HCT116 (cell line): ENCODE measurements around the gene MAVS.
"Not testable (repeated sequence)": the region's sequence is repeated elsewhere in the genome, so short reads cannot be mapped to it uniquely, and the experiment has no call there.

Experiments
- JUND ChIP-seq: IDR thresholded peaks from 2 replicates; pipeline ENCODE4 v1.6.1; 2012
- POLR2A ChIP-seq: IDR thresholded peaks from 2 replicates; pipeline ENCODE4 v1.7.0; 2011; ENCODE audit warnings: borderline replicate concordance; ENCODE audit not compliant: insufficient read depth, insufficient read length; ENCODE audit errors: extremely low read depth
- POLR2AphosphoS5 ChIP-seq: IDR thresholded peaks from 2 replicates; pipeline ENCODE4 v1.6.1; 2011; ENCODE audit warnings: mild to moderate bottlenecking, low read depth, low read length, moderate library complexity
- TCF7L2 ChIP-seq: IDR thresholded peaks from 2 replicates; pipeline ENCODE4 v1.7.0; 2011; ENCODE audit warnings: borderline replicate concordance, inconsistent platforms; ENCODE audit not compliant: insufficient read depth, insufficient read length; ENCODE audit errors: extremely low read depth
- TF ChIP-seq, protein P1 (sequence below), 3 experiments: fragments of 200-600 bp in 1 of 3; sonication (generic) in 1 of 3; IDR thresholded peaks in 2 of 3; conservative IDR thresholded peaks in 1 of 3; 2 replicates each; pipeline ENCODE4 v1.5.1; 2012 to 2017; ENCODE audit warnings: low read depth in 2 of 3, low read length in 2 of 3, antibody characterized with exemption in 1 of 3, borderline replicate concordance in 1 of 3, control low read depth in 1 of 3, mild to moderate bottlenecking in 1 of 3, mixed read lengths in 1 of 3, mixed run types in 1 of 3, moderate library complexity in 1 of 3; ENCODE audit not compliant: insufficient read depth in 1 of 3
- TF ChIP-seq, protein P2 (sequence below): IDR thresholded peaks from 2 replicates; pipeline ENCODE4 v1.6.1; 2012; ENCODE audit warnings: low read depth

DNA sequence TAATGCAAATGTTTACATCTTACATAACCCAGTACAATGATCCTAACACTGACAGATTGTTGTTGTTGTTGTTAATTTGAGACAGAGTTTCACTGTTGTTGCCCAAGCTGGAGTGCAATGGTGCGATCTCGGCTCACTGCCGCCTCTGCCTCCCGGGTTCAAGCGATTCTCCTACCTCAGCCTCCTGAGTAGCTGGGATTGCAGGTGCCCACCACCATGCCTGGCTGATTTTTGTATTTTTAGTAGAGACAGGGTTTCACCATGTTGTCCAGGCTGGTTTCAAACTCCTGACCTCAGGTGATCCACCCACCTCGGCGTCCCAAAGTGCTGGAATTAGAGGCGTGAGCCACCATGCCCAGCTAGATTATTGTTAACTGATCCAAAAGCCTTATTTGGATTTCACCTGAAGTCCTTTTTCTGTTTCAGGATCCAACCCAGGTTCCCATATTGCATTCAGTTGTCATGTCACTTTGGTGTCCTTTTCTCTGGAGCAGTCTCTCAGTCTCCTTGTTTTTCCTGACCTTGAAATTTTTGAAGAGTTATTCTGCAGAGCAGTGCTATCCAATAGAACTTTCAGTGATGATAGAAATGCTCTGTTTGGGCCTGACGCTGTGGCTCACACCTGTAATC is 2.5 kb upstream of the MAVS start:
- TF ChIP-seq, protein P1, sequence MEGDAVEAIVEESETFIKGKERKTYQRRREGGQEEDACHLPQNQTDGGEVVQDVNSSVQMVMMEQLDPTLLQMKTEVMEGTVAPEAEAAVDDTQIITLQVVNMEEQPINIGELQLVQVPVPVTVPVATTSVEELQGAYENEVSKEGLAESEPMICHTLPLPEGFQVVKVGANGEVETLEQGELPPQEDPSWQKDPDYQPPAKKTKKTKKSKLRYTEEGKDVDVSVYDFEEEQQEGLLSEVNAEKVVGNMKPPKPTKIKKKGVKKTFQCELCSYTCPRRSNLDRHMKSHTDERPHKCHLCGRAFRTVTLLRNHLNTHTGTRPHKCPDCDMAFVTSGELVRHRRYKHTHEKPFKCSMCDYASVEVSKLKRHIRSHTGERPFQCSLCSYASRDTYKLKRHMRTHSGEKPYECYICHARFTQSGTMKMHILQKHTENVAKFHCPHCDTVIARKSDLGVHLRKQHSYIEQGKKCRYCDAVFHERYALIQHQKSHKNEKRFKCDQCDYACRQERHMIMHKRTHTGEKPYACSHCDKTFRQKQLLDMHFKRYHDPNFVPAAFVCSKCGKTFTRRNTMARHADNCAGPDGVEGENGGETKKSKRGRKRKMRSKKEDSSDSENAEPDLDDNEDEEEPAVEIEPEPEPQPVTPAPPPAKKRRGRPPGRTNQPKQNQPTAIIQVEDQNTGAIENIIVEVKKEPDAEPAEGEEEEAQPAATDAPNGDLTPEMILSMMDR (IDR thresholded peaks at IDR 0.05 in 2 of 3, conservative IDR thresholded peaks at IDR 0.05 in 1 of 3; ENCODE audit: borderline replicate concordance in 1 of 3, insufficient read depth in 1 of 3, low read depth in 2 of 3, low read length in 2 of 3) = not testable (repeated sequence)
- TF ChIP-seq POLR2A, JUND, TCF7L2, POLR2AphosphoS5: not testable (repeated sequence)
- TF ChIP-seq, protein P2, sequence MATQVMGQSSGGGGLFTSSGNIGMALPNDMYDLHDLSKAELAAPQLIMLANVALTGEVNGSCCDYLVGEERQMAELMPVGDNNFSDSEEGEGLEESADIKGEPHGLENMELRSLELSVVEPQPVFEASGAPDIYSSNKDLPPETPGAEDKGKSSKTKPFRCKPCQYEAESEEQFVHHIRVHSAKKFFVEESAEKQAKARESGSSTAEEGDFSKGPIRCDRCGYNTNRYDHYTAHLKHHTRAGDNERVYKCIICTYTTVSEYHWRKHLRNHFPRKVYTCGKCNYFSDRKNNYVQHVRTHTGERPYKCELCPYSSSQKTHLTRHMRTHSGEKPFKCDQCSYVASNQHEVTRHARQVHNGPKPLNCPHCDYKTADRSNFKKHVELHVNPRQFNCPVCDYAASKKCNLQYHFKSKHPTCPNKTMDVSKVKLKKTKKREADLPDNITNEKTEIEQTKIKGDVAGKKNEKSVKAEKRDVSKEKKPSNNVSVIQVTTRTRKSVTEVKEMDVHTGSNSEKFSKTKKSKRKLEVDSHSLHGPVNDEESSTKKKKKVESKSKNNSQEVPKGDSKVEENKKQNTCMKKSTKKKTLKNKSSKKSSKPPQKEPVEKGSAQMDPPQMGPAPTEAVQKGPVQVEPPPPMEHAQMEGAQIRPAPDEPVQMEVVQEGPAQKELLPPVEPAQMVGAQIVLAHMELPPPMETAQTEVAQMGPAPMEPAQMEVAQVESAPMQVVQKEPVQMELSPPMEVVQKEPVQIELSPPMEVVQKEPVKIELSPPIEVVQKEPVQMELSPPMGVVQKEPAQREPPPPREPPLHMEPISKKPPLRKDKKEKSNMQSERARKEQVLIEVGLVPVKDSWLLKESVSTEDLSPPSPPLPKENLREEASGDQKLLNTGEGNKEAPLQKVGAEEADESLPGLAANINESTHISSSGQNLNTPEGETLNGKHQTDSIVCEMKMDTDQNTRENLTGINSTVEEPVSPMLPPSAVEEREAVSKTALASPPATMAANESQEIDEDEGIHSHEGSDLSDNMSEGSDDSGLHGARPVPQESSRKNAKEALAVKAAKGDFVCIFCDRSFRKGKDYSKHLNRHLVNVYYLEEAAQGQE = not testable (repeated sequence)
